IMR-90 (cell line): Measurements from ENCODE around the gene CTNND2. TPM values are rescaled to one million over a fixed set of nuclear protein-coding genes. Genes with fewer than 3 reads are reported as not detected.

Experiments used
- ATAC-seq: fragments of 200-7000 bp; cut with Tn5 transposase; 2 replicates; pipeline ENCODE4 v1.9.1; 2020; ENCODE audit warnings: low read depth, mild to moderate bottlenecking, moderate library complexity
- BruUV-seq: library from RNA; stranded (reverse); fragments of 400-500 nt; replicated peaks from 2 replicates; lab custom pipeline; 2021; lab: Mats Ljungman, UMichigan
- CTCF ChIA-PET: fragments of 300-600 bp; formaldehyde crosslinking; extraction: SDS; loops from one replicate; lab custom pipeline; 2021; ENCODE audit warnings: antibody characterized with exemption; lab: Yijun Ruan, JAX
- POLR2A ChIA-PET: fragments of 300-600 bp; sonication (Branson Sonifier 250); formaldehyde crosslinking; loops from one replicate; lab custom pipeline; 2022; ENCODE audit warnings: antibody characterized with exemption; ENCODE audit not compliant: unreplicated experiment; lab: Charles Lee
- DNase-seq: peaks from one replicate; pipeline ENCODE4 v3.0.0; 2013
- H2AFZ ChIP-seq: replicated peaks from 2 replicates; pipeline ENCODE3; 2013; ENCODE audit warnings: low read length, mild to moderate bottlenecking; ENCODE audit not compliant: poor library complexity
- H2AK5ac ChIP-seq: 2 replicates; pipeline ENCODE4 v1.6.1; 2013; ENCODE audit warnings: low read depth, low read length, inconsistent platforms
- H2AK9ac ChIP-seq: replicated peaks from 2 replicates; pipeline ENCODE3; 2013; ENCODE audit warnings: mild to moderate bottlenecking, low read depth, low read length, moderate library complexity; ENCODE audit not compliant: poor library complexity
- H2BK120ac ChIP-seq: 2 replicates; pipeline ENCODE4 v1.6.1; 2013; ENCODE audit warnings: low read depth, low read length, inconsistent platforms
- H2BK15ac ChIP-seq: 3 replicates; pipeline ENCODE4 v1.6.1; 2013; ENCODE audit warnings: low read depth, low read length, inconsistent platforms
- H2BK20ac ChIP-seq: 2 replicates; pipeline ENCODE4 v1.6.1; 2013; ENCODE audit warnings: low read depth, mild to moderate bottlenecking, inconsistent platforms, low read length, moderate library complexity
- H2BK5ac ChIP-seq: 2 replicates; pipeline ENCODE4 v1.6.1; 2013; ENCODE audit warnings: mild to moderate bottlenecking, low read depth, low read length, inconsistent platforms; ENCODE audit not compliant: poor library complexity, severe bottlenecking
- H3K14ac ChIP-seq: replicated peaks from 2 replicates; pipeline ENCODE4 v1.6.1; 2013; ENCODE audit warnings: low read depth, low read length, inconsistent platforms
- H3K18ac ChIP-seq: 2 replicates; pipeline ENCODE4 v1.6.1; 2013; ENCODE audit warnings: low read depth, low read length, control low read depth
- H3K23ac ChIP-seq: 2 replicates; pipeline ENCODE4 v1.6.1; 2013; ENCODE audit warnings: low read depth, low read length, inconsistent platforms
- H3K27ac ChIP-seq: 2 replicates; pipeline ENCODE4 v1.5.1; 2013; ENCODE audit warnings: mild to moderate bottlenecking, control low read depth, low read length; ENCODE audit not compliant: insufficient read depth
- H3K27me3 ChIP-seq: 2 replicates; pipeline ENCODE4 v1.6.1; 2013; ENCODE audit warnings: low read length; ENCODE audit not compliant: control insufficient read depth, insufficient read depth
- H3K36me3 ChIP-seq: 2 replicates; pipeline ENCODE4 v1.6.1; 2013; ENCODE audit warnings: low read length, mixed read lengths; ENCODE audit not compliant: control insufficient read depth, insufficient read depth
- H3K4ac ChIP-seq: 2 replicates; pipeline ENCODE4 v1.6.1; 2013; ENCODE audit warnings: low read depth, low read length, inconsistent platforms
- H3K4me1 ChIP-seq: 2 replicates; pipeline ENCODE4 v1.6.1; 2013; ENCODE audit warnings: low read length, mixed read lengths; ENCODE audit not compliant: control insufficient read depth, insufficient read depth
- H3K4me2 ChIP-seq: 2 replicates; pipeline ENCODE4 v1.6.1; 2013; ENCODE audit warnings: low read depth, mild to moderate bottlenecking, control low read depth, low read length, moderate library complexity
- H3K4me3 ChIP-seq: 2 replicates; pipeline ENCODE4 v1.5.1; 2013; ENCODE audit warnings: low read depth, mild to moderate bottlenecking, control low read depth, low read length, moderate library complexity; ENCODE audit not compliant: insufficient read depth
- H3K56ac ChIP-seq: 2 replicates; pipeline ENCODE4 v1.6.1; 2013; ENCODE audit warnings: low read length, inconsistent platforms; ENCODE audit not compliant: insufficient read depth; ENCODE audit errors: extremely low read depth
- H3K79me1 ChIP-seq, 2 experiments: 2 replicates each; pipeline ENCODE4 v1.6.1; 2013; ENCODE audit warnings: low read length in 2 of 2, inconsistent platforms in 1 of 2, low read depth in 1 of 2
- H3K9ac ChIP-seq: 2 replicates; pipeline ENCODE4 v1.6.1; 2013; ENCODE audit warnings: low read depth, low read length, control low read depth
- H3K9me1 ChIP-seq: 2 replicates; pipeline ENCODE4 v1.6.1; 2013; ENCODE audit warnings: low read length, inconsistent platforms; ENCODE audit not compliant: insufficient read depth
- H3K9me3 ChIP-seq: 2 replicates; pipeline ENCODE4 v1.6.1; 2013; ENCODE audit warnings: low read length; ENCODE audit not compliant: control insufficient read depth, insufficient read depth
- H4K20me1 ChIP-seq: 2 replicates; pipeline ENCODE4 v1.6.1; 2013; ENCODE audit warnings: low read length, inconsistent platforms; ENCODE audit not compliant: insufficient read depth
- H4K5ac ChIP-seq: 2 replicates; pipeline ENCODE4 v1.6.1; 2013; ENCODE audit warnings: mild to moderate bottlenecking, low read depth, low read length, control low read depth
- H4K8ac ChIP-seq, 2 experiments: 2 replicates each; pipeline ENCODE4 v1.6.1; 2013; ENCODE audit warnings: low read depth in 2 of 2, low read length in 2 of 2, control low read depth in 1 of 2, inconsistent platforms in 1 of 2
- H4K91ac ChIP-seq: 2 replicates; pipeline ENCODE4 v1.6.1; 2013; ENCODE audit warnings: low read depth, low read length, inconsistent platforms; ENCODE audit not compliant: insufficient read depth
- BHLHE40 ChIP-seq: fragments of 150-350 bp; IDR thresholded peaks from 2 replicates; pipeline ENCODE4 v1.6.1; 2016; ENCODE audit warnings: mild to moderate bottlenecking, low read depth, low read length
- CEBPB ChIP-seq: IDR thresholded peaks from 2 replicates; pipeline ENCODE4 v1.6.1; 2012; ENCODE audit warnings: low read depth, low read length, improper control_type of control experiment
- CHD1 ChIP-seq: IDR thresholded peaks from 2 replicates; pipeline ENCODE4 v1.6.1; 2012; ENCODE audit warnings: low read depth, low read length, improper control_type of control experiment
- FOS ChIP-seq: fragments of 150-350 bp; IDR thresholded peaks from 2 replicates; pipeline ENCODE4 v1.6.1; 2016; ENCODE audit warnings: low read depth, low read length
- MAFK ChIP-seq: IDR thresholded peaks from 2 replicates; pipeline ENCODE4 v1.6.1; 2012; ENCODE audit warnings: low read depth, low read length, improper control_type of control experiment
- MAZ ChIP-seq: IDR thresholded peaks from 2 replicates; pipeline ENCODE4 v1.6.1; 2012; ENCODE audit warnings: low read depth, mild to moderate bottlenecking, low read length, improper control_type of control experiment, moderate library complexity, borderline replicate concordance
- MXI1 ChIP-seq: IDR thresholded peaks from 2 replicates; pipeline ENCODE4 v1.6.1; 2012; ENCODE audit warnings: low read depth, mild to moderate bottlenecking, low read length, moderate library complexity, borderline replicate concordance
- NFE2L2 ChIP-seq: fragments of 150-350 bp; IDR thresholded peaks from 2 replicates; pipeline ENCODE4 v1.6.1; 2016; ENCODE audit warnings: low read depth, mild to moderate bottlenecking, low read length
- POLR2A ChIP-seq: IDR thresholded peaks from 2 replicates; pipeline ENCODE4 v1.6.1; 2012; ENCODE audit warnings: mild to moderate bottlenecking, low read depth, low read length
- RAD21 ChIP-seq: IDR thresholded peaks from 2 replicates; pipeline ENCODE4 v1.6.1; 2012; ENCODE audit warnings: low read length, improper control_type of control experiment
- RCOR1 ChIP-seq: IDR thresholded peaks from 2 replicates; pipeline ENCODE4 v1.6.1; 2012; ENCODE audit warnings: mild to moderate bottlenecking, low read length, improper control_type of control experiment; ENCODE audit not compliant: insufficient replicate concordance
- RFX5 ChIP-seq: IDR thresholded peaks from 2 replicates; pipeline ENCODE4 v1.8.0; 2012; ENCODE audit warnings: low read depth, mild to moderate bottlenecking, low read length, moderate library complexity
- SMC3 ChIP-seq: fragments of 150-350 bp; IDR thresholded peaks from 2 replicates; pipeline ENCODE4 v1.6.1; 2016; ENCODE audit warnings: low read depth, mild to moderate bottlenecking, antibody characterized with exemption, low read length, moderate library complexity
- WGBS, 2 experiments: methylation state at CpG; one replicate each; pipeline versions ENCODE4 v1.1.5 to v1.1.7; 2013; ENCODE audit warnings: missing lambda C conversion rate in 2 of 2; ENCODE audit not compliant: insufficient read length in 1 of 2; ENCODE audit errors: extremely low coverage in 2 of 2; 5-methylcytosine and 5-hydroxymethylcytosine counted together
- dilution Hi-C: fragments of 300-500 bp; cut with HindIII; formaldehyde crosslinking; loops from one replicate; pipeline ENCODE4 v1.14.3; 2018; ENCODE audit warnings: low sequenced_read_pairs; ENCODE audit not compliant: unreplicated experiment
- in situ Hi-C: fragments of 300-500 bp; cut with MboI; formaldehyde crosslinking; loops from 3 replicates; pipeline ENCODE4 v1.14.3; 2019; ENCODE audit warnings: low sequenced_read_pairs, inconsistent platforms, mixed read lengths
- intact Hi-C: fragments of 100-400 bp; cut with micrococcal nuclease; formaldehyde crosslinking; loops from 2 replicates; pipeline ENCODE4 v1.10.0; 2022
- polyA plus RNA-seq, 3 experiments: library from polyadenylated mRNA; depleted of rRNA; stranded (reverse); fragments of >200 nt; gene quantifications; 2 replicates each; pipeline ENCODE4 v1.2.3, GENCODE V29; 2012; ENCODE audit warnings: low replicate concordance in 1 of 3
- total RNA-seq: library from RNA; depleted of rRNA; stranded (reverse); fragments of >200 nt; gene quantifications from 2 replicates; pipeline ENCODE4 v1.2.3, GENCODE V29; 2012
- TF ChIP-seq, protein P1 (sequence below): fragments of 150-350 bp; IDR thresholded peaks from 2 replicates; pipeline ENCODE4 v1.6.1; 2017; ENCODE audit warnings: mild to moderate bottlenecking, antibody characterized with exemption, low read length, low read depth
- TF ChIP-seq, protein P2 (sequence below): fragments of 150-350 bp; IDR thresholded peaks from 2 replicates; pipeline ENCODE4 v1.6.1; 2016; ENCODE audit warnings: low read depth, mild to moderate bottlenecking, low read length, moderate library complexity, borderline replicate concordance
- TF ChIP-seq, protein P3 (sequence below): conservative IDR thresholded peaks from 2 replicates; pipeline ENCODE4 v1.5.1; 2012; ENCODE audit warnings: mild to moderate bottlenecking, low read depth, low read length, improper control_type of control experiment

CTNND2 gene
- total and polyA plus RNA-seq, 2 of the 4 experiments (the other 2 are of a cell fraction), result not detected

DNA sequence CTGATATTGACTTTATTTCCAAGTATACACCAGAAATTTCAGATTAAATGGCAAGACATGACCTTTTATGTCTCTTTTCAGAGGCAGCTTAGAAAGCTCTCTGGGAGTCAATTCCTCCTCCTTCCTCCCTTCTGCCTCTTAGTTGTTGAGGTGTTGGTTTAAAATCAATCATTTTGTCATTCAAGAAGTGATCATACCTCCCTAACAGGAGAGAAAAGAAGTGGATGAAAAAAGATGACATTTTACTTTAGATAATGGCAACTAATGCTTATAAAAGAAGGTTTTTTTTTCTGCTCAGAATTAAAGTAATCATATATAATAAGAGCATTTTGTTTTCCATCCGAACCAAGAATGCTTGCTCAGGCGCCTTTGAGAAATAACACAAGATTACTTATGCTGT lies 448.7 kb downstream of the CTNND2 start:
- H2BK15ac ChIP-seq, result no peak overlapping the region
- intact Hi-C loops (loop anchor here (10.0 kb wide), 1 partner anchor 339 kb away; no protein-coding TSS in a partner anchor), dilution Hi-C loops (no loop called here), in situ Hi-C loops (no loop called here)
- H2AK9ac ChIP-seq, result no peak overlapping the region
- no peak overlapping the region for H2AFZ ChIP-seq
- no peak overlapping the region for H3K56ac ChIP-seq
- no peak overlapping the region for H3K14ac ChIP-seq
- no peak overlapping the region for H4K5ac ChIP-seq
- no peaks in the 10 kb centered on the region for H4K20me1 ChIP-seq
- H3K27me3 ChIP-seq, result no peaks in the 10 kb centered on the region
- H3K36me3 ChIP-seq, result no peaks in the 10 kb centered on the region
- ChIA-PET POLR2A (no interaction called here), CTCF (no interaction called here)
- H3K79me1 ChIP-seq, result no peaks in the 10 kb centered on the region
- DNase-seq (no peak), ATAC-seq (no peak)
- no peak overlapping the region for H3K4ac ChIP-seq
- H2AK5ac ChIP-seq, result no peak overlapping the region
- no peak overlapping the region for H3K23ac ChIP-seq
- H3K27ac ChIP-seq, result no peak overlapping the region
- TF ChIP-seq, protein P1, sequence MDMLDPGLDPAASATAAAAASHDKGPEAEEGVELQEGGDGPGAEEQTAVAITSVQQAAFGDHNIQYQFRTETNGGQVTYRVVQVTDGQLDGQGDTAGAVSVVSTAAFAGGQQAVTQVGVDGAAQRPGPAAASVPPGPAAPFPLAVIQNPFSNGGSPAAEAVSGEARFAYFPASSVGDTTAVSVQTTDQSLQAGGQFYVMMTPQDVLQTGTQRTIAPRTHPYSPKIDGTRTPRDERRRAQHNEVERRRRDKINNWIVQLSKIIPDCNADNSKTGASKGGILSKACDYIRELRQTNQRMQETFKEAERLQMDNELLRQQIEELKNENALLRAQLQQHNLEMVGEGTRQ, result no peak
- TF ChIP-seq MAZ (no peak), FOS (no peak), RAD21 (no peak), SMC3 (no peak), BHLHE40 (no peak), NFE2L2 (no peak), MXI1 (no peak), MAFK (no peak), RCOR1 (no peak), CHD1 (no peak), CEBPB (no peak), RFX5 (no peak), POLR2A (no peak)
- TF ChIP-seq, protein P2, sequence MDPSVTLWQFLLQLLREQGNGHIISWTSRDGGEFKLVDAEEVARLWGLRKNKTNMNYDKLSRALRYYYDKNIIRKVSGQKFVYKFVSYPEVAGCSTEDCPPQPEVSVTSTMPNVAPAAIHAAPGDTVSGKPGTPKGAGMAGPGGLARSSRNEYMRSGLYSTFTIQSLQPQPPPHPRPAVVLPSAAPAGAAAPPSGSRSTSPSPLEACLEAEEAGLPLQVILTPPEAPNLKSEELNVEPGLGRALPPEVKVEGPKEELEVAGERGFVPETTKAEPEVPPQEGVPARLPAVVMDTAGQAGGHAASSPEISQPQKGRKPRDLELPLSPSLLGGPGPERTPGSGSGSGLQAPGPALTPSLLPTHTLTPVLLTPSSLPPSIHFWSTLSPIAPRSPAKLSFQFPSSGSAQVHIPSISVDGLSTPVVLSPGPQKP, result no peak
- TF ChIP-seq, protein P3, sequence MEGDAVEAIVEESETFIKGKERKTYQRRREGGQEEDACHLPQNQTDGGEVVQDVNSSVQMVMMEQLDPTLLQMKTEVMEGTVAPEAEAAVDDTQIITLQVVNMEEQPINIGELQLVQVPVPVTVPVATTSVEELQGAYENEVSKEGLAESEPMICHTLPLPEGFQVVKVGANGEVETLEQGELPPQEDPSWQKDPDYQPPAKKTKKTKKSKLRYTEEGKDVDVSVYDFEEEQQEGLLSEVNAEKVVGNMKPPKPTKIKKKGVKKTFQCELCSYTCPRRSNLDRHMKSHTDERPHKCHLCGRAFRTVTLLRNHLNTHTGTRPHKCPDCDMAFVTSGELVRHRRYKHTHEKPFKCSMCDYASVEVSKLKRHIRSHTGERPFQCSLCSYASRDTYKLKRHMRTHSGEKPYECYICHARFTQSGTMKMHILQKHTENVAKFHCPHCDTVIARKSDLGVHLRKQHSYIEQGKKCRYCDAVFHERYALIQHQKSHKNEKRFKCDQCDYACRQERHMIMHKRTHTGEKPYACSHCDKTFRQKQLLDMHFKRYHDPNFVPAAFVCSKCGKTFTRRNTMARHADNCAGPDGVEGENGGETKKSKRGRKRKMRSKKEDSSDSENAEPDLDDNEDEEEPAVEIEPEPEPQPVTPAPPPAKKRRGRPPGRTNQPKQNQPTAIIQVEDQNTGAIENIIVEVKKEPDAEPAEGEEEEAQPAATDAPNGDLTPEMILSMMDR, result no peak
- no peaks in the 10 kb centered on the region; the same call in 1 of the 2 replicates for H3K9me3 ChIP-seq
- H3K18ac ChIP-seq, result no peak overlapping the region
- BruUV-seq, result no TSS peak
- H3K4me3 ChIP-seq, result no peak overlapping the region
- H2BK5ac ChIP-seq, result no peak overlapping the region
- no peak overlapping the region for H4K91ac ChIP-seq
- no peak overlapping the region for H3K9ac ChIP-seq
- no CpG with 5 or more reads among the region's 2 CpGs for WGBS, 2 experiments
- no peaks in the 10 kb centered on the region for H3K9me1 ChIP-seq
- no peak overlapping the region for H2BK20ac ChIP-seq
- H3K4me1 ChIP-seq, result no peaks in the 10 kb centered on the region
- no peak overlapping the region for H2BK120ac ChIP-seq
- no peak overlapping the region for H3K4me2 ChIP-seq
- H4K8ac ChIP-seq, result no peak overlapping the region
